Heart right ventricle (tissue), 16 donors: Measurements from ENCODE around the gene AGAP1. TPM values are rescaled to one million over a fixed set of nuclear protein-coding genes. Genes with fewer than 3 reads are reported as not detected.

ENCODE experiments used
- ATAC-seq, 8 donors: fragments of 200-7000 bp; cut with Tn5 transposase; one replicate each; pipeline ENCODE4 v1.9.1; 2020; ENCODE audit warnings: mild to moderate bottlenecking in 8 of 8, moderate library complexity in 8 of 8, moderate number of reproducible peaks in 1 of 8
- DNase-seq, 2 donors: peaks; one replicate each; pipeline ENCODE4 v3.0.0-alpha.2; 2020
- H3K27ac ChIP-seq, 10 donors: fragments of 200-600 bp; sonication (generic) in 2 of 10; one replicate each; pipeline versions ENCODE4 v1.5.0 to v1.8.0; 2020 to 2022; ENCODE audit warnings: mild to moderate bottlenecking in 3 of 10
- H3K27me3 ChIP-seq, 7 donors: fragments of 200-600 bp; one replicate each; pipeline ENCODE4 v1.8.0; 2021 to 2022; ENCODE audit warnings: mild to moderate bottlenecking in 2 of 7
- H3K36me3 ChIP-seq, 9 donors: fragments of 200-600 bp; sonication (generic) in 1 of 9; one replicate each; pipeline versions ENCODE4 v1.5.0 to v1.8.0; 2020 to 2022; ENCODE audit warnings: mild to moderate bottlenecking in 2 of 9
- H3K4me1 ChIP-seq, 9 donors: fragments of 200-600 bp; sonication (generic) in 1 of 9; one replicate each; pipeline versions ENCODE4 v1.5.0 to v1.8.0; 2020 to 2022; ENCODE audit warnings: mild to moderate bottlenecking in 4 of 9
- H3K4me3 ChIP-seq, 10 donors: fragments of 200-600 bp; sonication (generic) in 2 of 10; one replicate each; pipeline versions ENCODE4 v1.5.0 to v1.8.0; 2020 to 2022; ENCODE audit warnings: mild to moderate bottlenecking in 7 of 10, moderate library complexity in 2 of 10
- H3K9me3 ChIP-seq, 11 donors: fragments of 200-600 bp in 10 of 11; sonication (generic) in 2 of 11; one replicate each; pipeline versions ENCODE4 v1.5.0 to v1.8.0; 2013 to 2022; ENCODE audit warnings: mild to moderate bottlenecking in 2 of 11, control low read depth in 1 of 11, moderate library complexity in 1 of 11
- WGBS, 2 donors: extraction: QIAGEN DNeasy Blood & Tissue Kit; methylation state at CpG; one replicate each; pipeline ENCODE4 v1.1.7; 2013; ENCODE audit warnings: inconsistent platforms in 1 of 2; 5-methylcytosine and 5-hydroxymethylcytosine counted together
- intact Hi-C, 10 donors: fragments of 100-400 bp; cut with DNase I; formaldehyde crosslinking; loops; one replicate each; pipeline versions ENCODE4 v1.11.1 to v1.14.2; 2022
- polyA plus RNA-seq, 2 donors: library from polyadenylated mRNA; stranded (reverse); fragments of 200-250 nt; gene quantifications; one replicate each; pipeline ENCODE4 v1.2.3, GENCODE V29; 2013
- total RNA-seq, 10 donors: library from RNA; stranded (reverse); fragmentation: NEBNext Ultra II Directional in 3 of 10; extraction: Animal tissue kit (Norgen Biotek cat#: 25700) in 3 of 10; gene quantifications; one replicate each; pipeline versions ENCODE4 v1.2.1 to v1.2.4, GENCODE V29; 2021 to 2023
- TF ChIP-seq, protein P1 (sequence below), 9 donors: fragments of 200-600 bp; sonication (generic) in 2 of 9; IDR thresholded peaks; one replicate each; pipeline versions ENCODE4 v1.5.0 to v1.8.0; 2021 to 2022; ENCODE audit warnings: antibody characterized with exemption in 9 of 9, mild to moderate bottlenecking in 5 of 9, moderate library complexity in 1 of 9
- donor health status: Arrhythmogenic right ventricular cardiomyopathy.
- donor health status: ischemic (EF 13 %, LVEDD 7.1; RV severe dilation, severe dysfunction).
- donor health status: healthy with polysubstance abuse.
- donor health status: DM: no; HTN: yes; CAD: no.
- donor health status: DM: no; HTN: no; CAD: no.
- donor health status: ischemic (EF 25% LVEDD 6.9; RV normal size, moderate dysfunction).
- donor health status: ischemic (EF 25% LVEDD 5.7; RV mildly dilated, moderate dysfunction).
- donor health status: healthy.
- donor health status: DM: yes; HTN: yes; CAD: no.
- donor health status: Ischemic cardiomyopathy.
- donor health status: ischemic (EF 35%, LVEDD 5.7; RV mildly dilated, moderate dysfunction).
- donor health status: nonischemic (EF 11% LVEDD 7.7; RV severe dilation, severe dysfunction).
- donor health status: DM: yes; HTN: yes; CAD: no.
- donor health status: PGD.
- donor health status: ischemic (EF 29% LVEDD 5.4; RV normal size, mild dysfunction).
- donor health status: nonischemic (EF 23%, LVEDD 6.1; RV moderate dilation, normal function).

AGAP1 gene
- total and polyA plus RNA-seq, 12 donors = 3.5 to 29.2 (median 19.4) TPM

DNA sequence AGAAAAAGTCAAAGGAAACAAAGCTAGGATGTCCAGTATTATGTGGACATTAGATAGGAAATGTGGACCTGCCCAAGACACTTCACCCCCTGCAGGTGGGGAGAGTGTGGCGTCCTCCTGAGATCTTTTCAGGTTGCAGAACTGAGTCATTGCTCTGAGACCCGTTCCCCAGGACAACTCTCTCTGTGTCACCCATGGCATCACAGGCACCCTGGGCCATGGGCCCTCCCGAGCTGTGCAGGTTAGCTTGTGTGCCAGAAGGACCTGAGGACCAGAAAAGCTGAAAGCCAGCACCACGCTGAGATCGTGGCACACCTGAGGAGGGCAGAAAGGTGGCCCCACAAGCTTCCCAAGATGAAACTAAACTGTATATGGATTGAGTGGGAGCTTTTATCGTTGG lies 229.5 kb downstream of the AGAP1 start:
- TF ChIP-seq, protein P1, sequence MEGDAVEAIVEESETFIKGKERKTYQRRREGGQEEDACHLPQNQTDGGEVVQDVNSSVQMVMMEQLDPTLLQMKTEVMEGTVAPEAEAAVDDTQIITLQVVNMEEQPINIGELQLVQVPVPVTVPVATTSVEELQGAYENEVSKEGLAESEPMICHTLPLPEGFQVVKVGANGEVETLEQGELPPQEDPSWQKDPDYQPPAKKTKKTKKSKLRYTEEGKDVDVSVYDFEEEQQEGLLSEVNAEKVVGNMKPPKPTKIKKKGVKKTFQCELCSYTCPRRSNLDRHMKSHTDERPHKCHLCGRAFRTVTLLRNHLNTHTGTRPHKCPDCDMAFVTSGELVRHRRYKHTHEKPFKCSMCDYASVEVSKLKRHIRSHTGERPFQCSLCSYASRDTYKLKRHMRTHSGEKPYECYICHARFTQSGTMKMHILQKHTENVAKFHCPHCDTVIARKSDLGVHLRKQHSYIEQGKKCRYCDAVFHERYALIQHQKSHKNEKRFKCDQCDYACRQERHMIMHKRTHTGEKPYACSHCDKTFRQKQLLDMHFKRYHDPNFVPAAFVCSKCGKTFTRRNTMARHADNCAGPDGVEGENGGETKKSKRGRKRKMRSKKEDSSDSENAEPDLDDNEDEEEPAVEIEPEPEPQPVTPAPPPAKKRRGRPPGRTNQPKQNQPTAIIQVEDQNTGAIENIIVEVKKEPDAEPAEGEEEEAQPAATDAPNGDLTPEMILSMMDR (IDR thresholded peaks at IDR 0.05) = no peak
- intact Hi-C loops = no loop called here
- H3K4me1 ChIP-seq = peaks cover 0 to 30% (median 18%) of the 10 kb centered on the region in 9 donors
- H3K27me3 ChIP-seq = no peaks in the 10 kb centered on the region
- H3K36me3 ChIP-seq = peaks cover 0 to 14% (median 0%) of the 10 kb centered on the region in 9 donors
- ATAC-seq (no peak), DNase-seq (no peak)
- peak overlapping the region in 1 of 10 donors; percentile 42 for H3K27ac ChIP-seq
- H3K4me3 ChIP-seq = no peak overlapping the region
- H3K9me3 ChIP-seq = no peaks in the 10 kb centered on the region
- WGBS, 2 donors = 94 to 97% methylated on average over 6 of the region's 6 CpGs

DNA sequence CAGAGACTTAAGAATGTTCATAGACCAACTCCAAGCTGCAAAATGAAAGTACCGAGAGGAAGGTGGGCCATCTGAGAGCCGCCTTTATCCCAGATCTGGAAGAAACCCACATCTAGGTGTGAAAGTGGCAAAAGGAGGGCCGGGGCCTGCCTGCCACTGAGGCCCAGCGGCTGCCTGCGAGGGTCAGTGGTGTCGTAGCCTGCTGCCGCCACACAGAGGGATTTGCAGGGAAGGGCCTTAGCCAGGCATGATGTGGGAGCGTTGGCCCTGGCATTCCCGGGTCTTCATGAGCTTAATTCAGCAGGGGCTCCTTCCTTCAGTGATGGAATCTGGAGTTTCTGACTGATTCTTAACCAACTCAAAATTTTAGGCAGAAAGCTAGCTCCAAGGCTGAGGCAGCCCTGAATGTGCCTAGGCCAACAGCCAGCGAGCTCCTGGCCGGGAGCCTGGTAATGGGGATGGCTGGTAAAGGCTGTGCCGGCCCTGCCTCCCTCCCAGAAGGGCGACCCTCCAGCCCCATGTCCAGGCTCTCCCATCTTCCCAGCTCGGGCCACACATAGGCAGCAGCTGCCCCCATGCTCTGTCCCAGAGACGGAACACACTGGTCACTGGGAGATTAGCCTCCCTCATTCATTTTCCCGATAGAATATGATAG lies 230.1 kb downstream of the AGAP1 start:
- WGBS, 2 donors = 87 to 90% methylated on average over 16 of the region's 16 CpGs
- H3K4me1 ChIP-seq = peaks cover 0 to 36% (median 23%) of the 10 kb centered on the region in 9 donors
- intact Hi-C loops = no loop called here
- DNase-seq = peak in 1 of 2 donors; percentile 52
- H3K27me3 ChIP-seq = no peaks in the 10 kb centered on the region
- peak overlapping the region; percentile 1 to 80 (median 68) for H3K27ac ChIP-seq
- H3K4me3 ChIP-seq = no peak overlapping the region
- TF ChIP-seq, protein P1 (IDR thresholded peaks at IDR 0.05) = no peak
- H3K9me3 ChIP-seq = no peaks in the 10 kb centered on the region
- ATAC-seq = peak in 4 of 8 donors; percentile 6 to 28 (median 16)
- H3K36me3 ChIP-seq = peaks cover 0 to 10% (median 0%) of the 10 kb centered on the region in 9 donors

GRCh38 chr2:235725016-235725489 lies 231.2 kb downstream of the AGAP1 start:
- peaks cover 0 to 9% (median 0%) of the 10 kb centered on the region in 9 donors for H3K36me3 ChIP-seq
- TF ChIP-seq, protein P1 (IDR thresholded peaks at IDR 0.05) = no peak
- ATAC-seq (peak; percentile 48 to 85 (median 82)), DNase-seq (peak; percentile 64 to 68)
- no peaks in the 10 kb centered on the region for H3K27me3 ChIP-seq
- intact Hi-C loops = no loop called here
- H3K4me3 ChIP-seq = no peak overlapping the region
- peaks cover 0 to 42% (median 26%) of the 10 kb centered on the region in 9 donors for H3K4me1 ChIP-seq
- H3K27ac ChIP-seq = peak overlapping the region in 8 of 10 donors; percentile 7 to 80 (median 74)
- 40 to 42% methylated on average over 8 of the region's 8 CpGs for WGBS, 2 donors
- no peaks in the 10 kb centered on the region for H3K9me3 ChIP-seq

DNA sequence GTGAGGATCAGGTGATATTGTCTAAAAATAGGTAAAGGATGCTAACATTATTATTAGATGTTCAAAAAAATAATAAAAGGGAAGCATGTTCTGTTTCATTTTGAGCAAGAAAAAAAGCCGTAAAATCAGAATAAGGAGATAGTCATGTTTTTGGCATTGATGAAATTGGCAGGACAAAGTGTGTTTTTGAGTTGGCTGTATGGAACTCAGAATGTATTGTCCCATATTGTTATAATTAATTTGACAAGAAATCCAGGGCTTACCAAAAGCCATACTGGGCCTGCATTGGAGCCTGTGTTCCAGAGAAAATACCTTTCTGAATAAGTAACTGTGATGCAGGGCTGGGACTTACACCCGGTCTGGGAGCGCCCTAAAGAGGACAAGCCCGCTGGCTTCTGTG lies 232.0 kb downstream of the AGAP1 start:
- peak in 1 of 8 donors; percentile 31 for ATAC-seq
- peak overlapping the region in 1 of 10 donors; percentile 44 for H3K27ac ChIP-seq
- 79 to 80% methylated on average over 4 of the region's 4 CpGs for WGBS, 2 donors

More for the DNA sequence above, 232.0 kb downstream of the AGAP1 start:
- Histone ChIP-seq H3K27me3 (no peaks in the 10 kb centered on the region), H3K4me3 (no peak overlapping the region), H3K36me3 (peaks cover 0 to 7% (median 0%) of the 10 kb centered on the region in 9 donors), H3K9me3 (no peaks in the 10 kb centered on the region), H3K4me1 (peaks cover 0 to 42% (median 26%) of the 10 kb centered on the region in 9 donors)
- TF ChIP-seq, protein P1 (IDR thresholded peaks at IDR 0.05) = no peak
- intact Hi-C loops = no loop called here
- DNase-seq = no peak
